ENCODE results near the gene KCNF1. TPM values are rescaled to one million over a fixed set of nuclear protein-coding genes. Genes with fewer than 3 reads are reported as not detected.
"Not testable (repeated sequence)": the region's sequence is repeated elsewhere in the genome, so short reads cannot be mapped to it uniquely, and the experiment has no call there.

The KCNF1 gene
- total RNA-seq, 2 experiments from 2014 or later = not detected

GRCh38 chr2:10956006-10956790, 44.5 kb downstream of the KCNF1 start:
- DNase-seq (no peak), ATAC-seq (ENCODE audit: low read depth) (no peak)
- Mint-ChIP-seq H3K36me3 (peaks cover 6% of the 10 kb centered on the region), H3K27ac (no peak overlapping the region), H3K27me3 (peaks cover 30% of the 10 kb centered on the region), H3K9me3 (peaks cover 7% of the 10 kb centered on the region), H3K4me3 (no peak overlapping the region), H3K4me1 (peaks cover 2% of the 10 kb centered on the region)
- POLR2A ChIA-PET = no interaction called here

GRCh38 chr2:10957391-10957790, 45.7 kb downstream of the KCNF1 start:
- DNase-seq = no peak
- H3K27ac Mint-ChIP-seq = no peak overlapping the region
- H3K36me3 Mint-ChIP-seq = peaks cover 6% of the 10 kb centered on the region
- ATAC-seq (ENCODE audit: low read depth) = no peak
- peaks cover 34% of the 10 kb centered on the region for H3K27me3 Mint-ChIP-seq
- POLR2A ChIA-PET = no interaction called here
- no peak overlapping the region for H3K4me3 Mint-ChIP-seq
- peaks cover 7% of the 10 kb centered on the region for H3K9me3 Mint-ChIP-seq
- peaks cover 2% of the 10 kb centered on the region for H3K4me1 Mint-ChIP-seq

DNA sequence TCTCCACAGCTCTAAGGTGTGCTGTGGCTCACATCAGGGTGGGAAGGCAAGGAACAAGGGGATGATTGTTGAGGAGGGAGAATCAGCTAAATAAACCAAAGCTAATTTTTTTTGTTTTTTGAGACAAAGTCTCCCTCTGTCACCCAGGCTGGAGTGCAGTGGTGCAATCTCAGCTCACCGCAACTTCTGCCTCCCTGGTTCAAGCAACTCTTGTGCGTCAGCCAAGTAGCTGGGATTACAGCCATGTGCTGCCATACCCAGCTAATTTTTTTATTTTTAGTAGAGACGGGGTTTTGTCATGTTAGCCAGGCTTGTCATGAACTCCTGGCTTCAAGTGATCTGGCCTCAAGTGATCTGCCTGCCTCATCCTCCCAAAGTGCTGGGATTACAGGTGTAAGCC, 46.7 kb downstream of the KCNF1 start:
- H3K27ac Mint-ChIP-seq; H3K36me3 Mint-ChIP-seq; H3K4me3 Mint-ChIP-seq; H3K9me3 Mint-ChIP-seq; DNase-seq; ATAC-seq (ENCODE audit: low read depth); H3K4me1 Mint-ChIP-seq; POLR2A ChIA-PET: not testable (repeated sequence)
- peaks cover 42% of the 10 kb centered on the region for H3K27me3 Mint-ChIP-seq

DNA sequence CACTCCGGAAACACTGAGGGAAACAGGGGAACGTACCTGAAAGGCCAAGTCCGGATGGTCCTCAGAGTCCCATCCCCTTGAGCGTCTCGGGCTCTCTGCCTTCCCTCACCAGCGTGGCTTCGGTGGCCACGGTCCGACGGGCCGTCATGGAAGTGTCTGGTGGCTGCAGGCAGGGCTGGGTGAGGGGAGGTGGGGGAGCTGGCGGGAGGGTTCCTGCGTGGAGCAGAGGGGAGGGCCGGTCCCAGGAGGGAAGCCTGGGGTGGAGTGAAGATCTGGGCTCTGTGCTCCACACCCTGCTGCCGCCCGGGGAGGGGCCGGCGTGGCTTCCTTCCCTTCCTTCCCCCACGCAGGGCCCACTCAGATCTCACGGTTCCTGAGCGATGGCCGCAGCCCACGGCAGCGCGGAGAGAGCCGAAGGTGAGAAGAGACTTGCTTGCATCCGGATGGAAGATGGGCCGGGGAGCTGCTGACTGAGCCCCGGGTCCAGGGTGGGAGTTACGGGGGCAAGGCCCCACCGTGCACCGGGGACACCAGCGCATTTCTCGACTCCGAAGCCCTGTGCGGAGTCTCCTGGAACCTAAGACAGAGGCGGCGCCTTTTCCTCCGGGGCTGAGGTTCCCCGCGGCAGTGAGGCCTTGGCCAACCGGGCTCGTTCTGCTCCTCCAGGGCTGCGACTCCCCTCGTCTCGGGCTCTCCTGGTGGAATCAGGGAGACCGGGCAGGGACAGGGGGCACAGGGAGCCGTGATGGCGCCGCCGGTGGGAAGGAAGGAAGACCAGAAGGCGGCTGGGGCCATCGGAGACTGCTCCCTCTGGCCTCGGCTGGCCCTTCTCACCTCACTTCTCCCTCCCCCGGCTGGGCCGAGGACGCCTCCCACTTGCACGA, 49.1 kb downstream of the KCNF1 start:
- H3K27me3 Mint-ChIP-seq = peaks cover 45% of the 10 kb centered on the region
- POLR2A ChIA-PET = no interaction called here
- H3K9me3 Mint-ChIP-seq = no peaks in the 10 kb centered on the region
- H3K4me1 Mint-ChIP-seq = no peaks in the 10 kb centered on the region
- H3K36me3 Mint-ChIP-seq = no peaks in the 10 kb centered on the region
- DNase-seq = no peak
- no peak overlapping the region for H3K4me3 Mint-ChIP-seq
- H3K27ac Mint-ChIP-seq = no peak overlapping the region
- no peak for ATAC-seq (ENCODE audit: low read depth)

- no peak for DNase-seq
- peaks cover 43% of the 10 kb centered on the region for H3K27me3 Mint-ChIP-seq
- POLR2A ChIA-PET = no interaction called here
- no peaks in the 10 kb centered on the region for H3K36me3 Mint-ChIP-seq
- no peaks in the 10 kb centered on the region for H3K9me3 Mint-ChIP-seq
- H3K4me1 Mint-ChIP-seq = no peaks in the 10 kb centered on the region
- no peak overlapping the region for H3K4me3 Mint-ChIP-seq
- no peak overlapping the region for H3K27ac Mint-ChIP-seq
- ATAC-seq (ENCODE audit: low read depth) = no peak
These were observed 49.7 kb downstream of the KCNF1 start for GRCh38 chr2:10961490-10961875.

GRCh38 chr2:10962004-10962403, 50.3 kb downstream of the KCNF1 start:
- Mint-ChIP-seq H3K9me3 (no peaks in the 10 kb centered on the region), H3K27ac (no peak overlapping the region), H3K4me1 (no peaks in the 10 kb centered on the region), H3K4me3 (no peak overlapping the region), H3K36me3 (no peaks in the 10 kb centered on the region), H3K27me3 (peaks cover 40% of the 10 kb centered on the region)
- DNase-seq (no peak), ATAC-seq (ENCODE audit: low read depth) (no peak)
- POLR2A ChIA-PET = no interaction called here

DNA sequence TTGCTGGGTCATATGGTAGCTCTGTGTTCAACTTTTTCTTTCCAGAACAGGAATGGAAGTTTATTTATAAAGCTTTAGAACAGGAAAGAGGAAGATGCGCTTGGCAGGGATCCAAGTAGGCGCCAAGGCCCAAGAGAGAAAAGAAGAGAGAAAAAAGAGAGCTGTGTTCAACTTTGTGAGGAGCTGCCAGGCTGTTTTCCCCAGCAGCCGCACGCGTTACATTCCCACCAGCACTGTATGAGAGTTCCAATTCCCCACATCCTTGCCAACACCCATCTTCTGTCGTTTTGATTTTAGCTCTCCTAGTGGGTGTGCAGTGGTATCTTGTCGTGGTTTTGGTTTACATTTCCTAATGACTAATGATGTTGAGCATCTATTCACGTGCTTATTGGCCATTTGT, 51.4 kb downstream of the KCNF1 start:
- no peak overlapping the region for H3K27ac Mint-ChIP-seq
- no peaks in the 10 kb centered on the region for H3K4me1 Mint-ChIP-seq
- no peak for DNase-seq
- no peak overlapping the region for H3K4me3 Mint-ChIP-seq
- POLR2A ChIA-PET = no interaction called here
- ATAC-seq (ENCODE audit: low read depth) = no peak
- H3K27me3 Mint-ChIP-seq = peaks cover 38% of the 10 kb centered on the region
- no peaks in the 10 kb centered on the region for H3K9me3 Mint-ChIP-seq
- H3K36me3 Mint-ChIP-seq = no peaks in the 10 kb centered on the region

Other genes with a start within 250 kb of the KCNF1 start
- 10 to 100 TPM; 20.1 to 22.1 TPM for gene NOL10, start 222.0 kb upstream of the KCNF1 start, total RNA-seq
- not detected for gene ATP6V1C2, start 190.3 kb upstream of the KCNF1 start, total RNA-seq
- 10 to 100 TPM; 76.0 to 77.4 TPM for gene PDIA6, start 99.1 kb upstream of the KCNF1 start, total RNA-seq
- 10 to 100 TPM; 19.0 to 20.8 TPM for gene SLC66A3, start 243.5 kb downstream of the KCNF1 start, total RNA-seq

Measured in activated naive CD8-positive, alpha-beta T cell treated with anti-CD3 and anti-CD28 coated beads, Interleukin-2, amount 10 ng/mL, durations not matched to agents 7 days and 5 days (primary cell).